Left ventricle myocardium inferior (tissue), 1 donor: Measurements from ENCODE around the gene FGD4. TPM values are rescaled to one million over a fixed set of nuclear protein-coding genes. Genes with fewer than 3 reads are reported as not detected.

Experiments used
- DNase-seq: peaks from one replicate; pipeline ENCODE4 v3.0.0-alpha.2; 2020
- H3K27ac ChIP-seq: fragments of 200-600 bp; replicated peaks from 2 replicates; pipeline ENCODE4 v1.8.0; 2021
- H3K27me3 ChIP-seq: fragments of 200-600 bp; 2 replicates; pipeline ENCODE4 v1.8.0; 2021; ENCODE audit warnings: low read depth
- H3K36me3 ChIP-seq: fragments of 200-600 bp; 2 replicates; pipeline ENCODE4 v1.8.0; 2021
- H3K4me1 ChIP-seq: fragments of 200-600 bp; 2 replicates; pipeline ENCODE4 v1.8.0; 2021
- H3K4me3 ChIP-seq: fragments of 200-600 bp; 2 replicates; pipeline ENCODE4 v1.8.0; 2021; ENCODE audit warnings: mild to moderate bottlenecking, moderate library complexity
- H3K9me3 ChIP-seq: fragments of 200-600 bp; replicated peaks from 2 replicates; pipeline ENCODE4 v1.8.0; 2021
- intact Hi-C: fragments of 100-400 bp; cut with micrococcal nuclease; formaldehyde crosslinking; loops from one replicate; pipeline ENCODE4 v1.11.0; 2022
- total RNA-seq: library from RNA; stranded (reverse); fragmentation: NEBNext Ultra II Directional; extraction: Animal tissue kit (Norgen Biotek cat#: 25700); gene quantifications from one replicate; pipeline ENCODE4 v1.2.1, GENCODE V29; 2021
- TF ChIP-seq, protein P1 (sequence below): fragments of 200-600 bp; IDR thresholded peaks from 2 replicates; pipeline ENCODE4 v1.8.0; 2021; ENCODE audit warnings: antibody characterized with exemption, mild to moderate bottlenecking, borderline replicate concordance
- donor health status: DM: no; HTN: yes; CAD: no; lungs with severe emphysema.

Gene FGD4
- total RNA-seq, 1 donor from 2014 or later = 30.5 TPM

DNA sequence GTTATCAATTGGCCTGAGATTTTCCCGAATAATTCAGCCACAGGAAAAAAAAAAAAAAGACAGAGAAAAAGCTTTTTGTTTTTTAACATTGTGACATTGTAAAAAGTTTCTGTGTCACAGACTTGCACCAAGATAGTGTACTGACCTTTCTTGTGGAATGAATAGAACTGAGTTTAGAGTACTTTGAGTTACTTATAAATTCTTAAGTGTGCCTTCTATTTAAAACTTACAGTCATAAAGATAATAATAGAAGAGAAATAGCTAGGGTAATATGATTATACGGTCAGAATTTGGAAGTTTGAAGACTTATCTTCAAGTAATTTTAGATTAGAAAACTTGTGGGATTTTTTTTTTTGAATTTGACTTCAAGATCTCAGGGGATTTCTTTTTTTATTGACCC lies 88.8 kb downstream of the FGD4 start:
- H3K4me3 ChIP-seq = no peak overlapping the region
- no peaks in the 10 kb centered on the region for H3K36me3 ChIP-seq
- TF ChIP-seq, protein P1, sequence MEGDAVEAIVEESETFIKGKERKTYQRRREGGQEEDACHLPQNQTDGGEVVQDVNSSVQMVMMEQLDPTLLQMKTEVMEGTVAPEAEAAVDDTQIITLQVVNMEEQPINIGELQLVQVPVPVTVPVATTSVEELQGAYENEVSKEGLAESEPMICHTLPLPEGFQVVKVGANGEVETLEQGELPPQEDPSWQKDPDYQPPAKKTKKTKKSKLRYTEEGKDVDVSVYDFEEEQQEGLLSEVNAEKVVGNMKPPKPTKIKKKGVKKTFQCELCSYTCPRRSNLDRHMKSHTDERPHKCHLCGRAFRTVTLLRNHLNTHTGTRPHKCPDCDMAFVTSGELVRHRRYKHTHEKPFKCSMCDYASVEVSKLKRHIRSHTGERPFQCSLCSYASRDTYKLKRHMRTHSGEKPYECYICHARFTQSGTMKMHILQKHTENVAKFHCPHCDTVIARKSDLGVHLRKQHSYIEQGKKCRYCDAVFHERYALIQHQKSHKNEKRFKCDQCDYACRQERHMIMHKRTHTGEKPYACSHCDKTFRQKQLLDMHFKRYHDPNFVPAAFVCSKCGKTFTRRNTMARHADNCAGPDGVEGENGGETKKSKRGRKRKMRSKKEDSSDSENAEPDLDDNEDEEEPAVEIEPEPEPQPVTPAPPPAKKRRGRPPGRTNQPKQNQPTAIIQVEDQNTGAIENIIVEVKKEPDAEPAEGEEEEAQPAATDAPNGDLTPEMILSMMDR = no peak
- no peak for DNase-seq
- intact Hi-C loops = no loop called here
- H3K27ac ChIP-seq = peak overlapping the region; percentile 41
- H3K27me3 ChIP-seq = no peaks in the 10 kb centered on the region
- H3K4me1 ChIP-seq = peaks cover 48% of the 10 kb centered on the region
- H3K9me3 ChIP-seq = no peaks in the 10 kb centered on the region

- intact Hi-C loops = no loop called here
Observed at GRCh38 chr12:32489070-32489469, 89.7 kb downstream of the FGD4 start.

GRCh38 chr12:32490801-32491200 lies 91.4 kb downstream of the FGD4 start:
- DNase-seq = no peak
- Histone ChIP-seq H3K27ac (no peak overlapping the region), H3K36me3 (no peaks in the 10 kb centered on the region), H3K9me3 (no peaks in the 10 kb centered on the region), H3K4me1 (peaks cover 40% of the 10 kb centered on the region), H3K4me3 (no peak overlapping the region), H3K27me3 (no peaks in the 10 kb centered on the region)
- TF ChIP-seq, protein P1 = no peak
- intact Hi-C loops = no loop called here

More at GRCh38 chr12:32489070-32489469, 89.7 kb downstream of the FGD4 start:
- Histone ChIP-seq H3K36me3 (no peaks in the 10 kb centered on the region), H3K4me1 (peaks cover 39% of the 10 kb centered on the region), H3K27ac (no peak overlapping the region), H3K9me3 (no peaks in the 10 kb centered on the region), H3K27me3 (no peaks in the 10 kb centered on the region), H3K4me3 (no peak overlapping the region)
- DNase-seq = no peak
- TF ChIP-seq, protein P1 = no peak

GRCh38 chr12:32493282-32493681 lies 93.9 kb downstream of the FGD4 start:
- Histone ChIP-seq H3K36me3 (no peaks in the 10 kb centered on the region), H3K27me3 (no peaks in the 10 kb centered on the region), H3K4me1 (peaks cover 37% of the 10 kb centered on the region), H3K9me3 (no peaks in the 10 kb centered on the region), H3K4me3 (no peak overlapping the region), H3K27ac (no peak overlapping the region)
- DNase-seq = no peak
- intact Hi-C loops = no loop called here
- TF ChIP-seq, protein P1 = no peak

DNA sequence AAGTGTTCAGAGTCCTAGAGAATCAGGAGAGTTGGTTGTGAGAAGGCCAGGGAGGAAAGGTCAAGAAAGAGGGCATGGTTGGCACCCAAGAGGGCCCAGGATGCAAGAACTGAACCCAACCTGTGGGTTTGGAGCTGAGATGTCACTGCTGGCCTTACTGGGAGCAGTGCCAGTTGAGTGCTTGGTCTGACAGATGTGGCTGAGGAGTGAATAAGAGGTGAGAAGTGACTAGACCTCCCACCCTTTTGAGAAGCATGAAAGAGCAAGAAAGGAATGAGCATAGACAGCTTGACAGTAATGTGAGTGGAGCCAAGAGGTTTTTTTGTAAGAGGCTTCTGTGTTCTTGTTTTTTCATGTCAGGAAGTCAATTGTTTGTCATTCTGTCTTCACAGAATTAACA lies 95.3 kb downstream of the FGD4 start:
- peak overlapping the region; percentile 4 for H3K27ac ChIP-seq
- no peak overlapping the region for H3K4me3 ChIP-seq
- H3K9me3 ChIP-seq = no peaks in the 10 kb centered on the region
- TF ChIP-seq, protein P1 = no peak
- intact Hi-C loops = no loop called here
- no peak for DNase-seq
- no peaks in the 10 kb centered on the region for H3K27me3 ChIP-seq
- peaks cover 42% of the 10 kb centered on the region for H3K4me1 ChIP-seq
- no peaks in the 10 kb centered on the region for H3K36me3 ChIP-seq

DNA sequence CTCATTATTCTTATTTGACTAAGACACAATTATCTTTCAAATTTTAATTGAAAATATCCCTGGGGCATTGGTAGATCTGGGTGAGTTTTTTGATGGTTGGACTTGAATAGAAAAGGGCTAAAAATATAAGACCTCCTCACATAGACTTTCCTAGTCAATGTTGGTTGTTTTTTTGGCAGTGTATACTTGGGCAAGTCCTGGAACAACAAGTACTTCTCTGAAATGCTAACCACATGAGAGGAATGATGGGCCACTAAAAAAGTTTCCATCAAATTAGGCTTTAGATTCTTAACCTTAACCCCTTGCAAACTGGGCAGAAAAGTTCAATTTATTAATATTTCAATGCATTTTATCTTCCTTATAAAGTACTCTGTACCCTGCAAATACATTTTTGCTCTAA lies 97.6 kb downstream of the FGD4 start:
- DNase-seq = no peak
- H3K27ac ChIP-seq = peak overlapping the region; percentile 80
- no peaks in the 10 kb centered on the region for H3K36me3 ChIP-seq
- peaks cover 59% of the 10 kb centered on the region for H3K4me1 ChIP-seq
- TF ChIP-seq, protein P1 = no peak
- H3K27me3 ChIP-seq = no peaks in the 10 kb centered on the region
- intact Hi-C loops = no loop called here
- no peaks in the 10 kb centered on the region for H3K9me3 ChIP-seq
- no peak overlapping the region for H3K4me3 ChIP-seq
